H1 (cell line): ENCODE measurements around the gene TTF1. TPM values are rescaled to one million over a fixed set of nuclear protein-coding genes. Genes with fewer than 3 reads are reported as not detected.

ENCODE experiments used
- CTCF ChIA-PET: fragments of 300-600 bp; sonication (Branson Sonifier 250); formaldehyde crosslinking; loops from one replicate; lab custom pipeline; 2021; ENCODE audit not compliant: partially characterized antibody; lab: Charles Lee
- POLR2A ChIA-PET: fragments of 300-600 bp; sonication (Branson Sonifier 250); formaldehyde crosslinking; loops from one replicate; lab custom pipeline; 2021; ENCODE audit warnings: inconsistent platforms; ENCODE audit not compliant: partially characterized antibody; lab: Charles Lee
- DNase-seq, 2 experiments: peaks; one replicate each; pipeline versions ENCODE4 v3.0.0 to v3.0.0-alpha.2; 2010 to 2022; ENCODE audit warnings: low spot score in 2 of 2, low read depth in 1 of 2, mixed read lengths in 1 of 2
- FAIRE-seq: peaks from 2 replicates; lab custom pipeline; 2011; peaks lifted over from hg19 to GRCh38; lab: Jason Lieb, UNC
- H2AFZ ChIP-seq: 2 replicates; pipeline ENCODE4 v1.8.1; 2012; ENCODE audit warnings: low read length, inconsistent platforms
- H2AK5ac ChIP-seq: 2 replicates; pipeline ENCODE4 v1.6.1; 2013; ENCODE audit warnings: low read depth, low read length
- H2BK120ac ChIP-seq: replicated peaks from 2 replicates; pipeline ENCODE3; 2013; ENCODE audit warnings: low read depth, low read length, inconsistent platforms
- H2BK12ac ChIP-seq: 2 replicates; pipeline ENCODE4 v1.6.1; 2013; ENCODE audit warnings: low read depth, low read length
- H2BK15ac ChIP-seq: 2 replicates; pipeline ENCODE4 v1.6.1; 2013; ENCODE audit warnings: low read length
- H2BK20ac ChIP-seq: 2 replicates; pipeline ENCODE4 v1.6.1; 2013; ENCODE audit warnings: low read length
- H2BK5ac ChIP-seq: 2 replicates; pipeline ENCODE4 v1.6.1; 2013; ENCODE audit warnings: low read depth, low read length
- H3K14ac ChIP-seq: 2 replicates; pipeline ENCODE4 v1.6.1; 2013; ENCODE audit warnings: inconsistent platforms; ENCODE audit not compliant: insufficient read length
- H3K18ac ChIP-seq: 2 replicates; pipeline ENCODE4 v1.6.1; 2013; ENCODE audit warnings: low read length; ENCODE audit errors: extremely low read depth
- H3K23ac ChIP-seq: 2 replicates; pipeline ENCODE4 v1.6.1; 2013; ENCODE audit warnings: inconsistent platforms; ENCODE audit not compliant: insufficient read length
- H3K23me2 ChIP-seq: 2 replicates; pipeline ENCODE4 v1.6.1; 2013; ENCODE audit warnings: low read depth, low read length
- H3K27ac ChIP-seq: 2 replicates; pipeline ENCODE4 v1.6.1; 2011; ENCODE audit warnings: low read depth, low read length, inconsistent platforms
- H3K27me3 ChIP-seq, 4 experiments: replicated peaks in 1 of 4; 1 replicate in 1 of 4; 2 replicates in 3 of 4; pipeline versions ENCODE4 v1.6.1 to v1.8.1; 2011 to 2013; ENCODE audit warnings: low read length in 3 of 4, mild to moderate bottlenecking in 3 of 4, inconsistent platforms in 2 of 4, mixed read lengths in 2 of 4, moderate library complexity in 1 of 4; ENCODE audit not compliant: control insufficient read depth in 3 of 4, insufficient read depth in 3 of 4; ENCODE audit errors: extremely low read depth in 1 of 4
- H3K36me3 ChIP-seq, 4 experiments: 2 replicates each; pipeline versions ENCODE4 v1.6.1 to v1.8.1; 2011 to 2013; ENCODE audit warnings: mild to moderate bottlenecking in 4 of 4, low read length in 3 of 4, moderate library complexity in 2 of 4, control low read depth in 1 of 4, inconsistent platforms in 1 of 4; ENCODE audit not compliant: insufficient read depth in 4 of 4, control insufficient read depth in 2 of 4
- H3K4ac ChIP-seq: replicated peaks from 2 replicates; pipeline ENCODE3; 2013; ENCODE audit warnings: low read length, low read depth, mixed read lengths, inconsistent platforms; ENCODE audit not compliant: insufficient read length
- H3K4me1 ChIP-seq, 4 experiments: replicated peaks in 1 of 4; 1 replicate in 1 of 4; 2 replicates in 3 of 4; pipeline versions ENCODE4 v1.6.1 to v1.8.1; 2011 to 2013; ENCODE audit warnings: low read length in 3 of 4, inconsistent platforms in 2 of 4, mixed read lengths in 1 of 4; ENCODE audit not compliant: insufficient read depth in 4 of 4, control insufficient read depth in 3 of 4
- H3K4me2 ChIP-seq, 2 experiments: 2 replicates each; pipeline versions ENCODE4 v1.6.1 to v1.8.1; 2011 to 2013; ENCODE audit warnings: low read depth in 2 of 2, low read length in 2 of 2, control low read depth in 1 of 2, inconsistent platforms in 1 of 2, mild to moderate bottlenecking in 1 of 2; ENCODE audit not compliant: insufficient read depth in 1 of 2
- H3K4me3 ChIP-seq, 4 experiments: fragments of 200-600, 300-600 bp in 1 of 4; sonication (generic), shearing (Covaris generic), sonication (Bioruptor Twin) in 1 of 4; 2 replicates each; pipeline versions ENCODE4 v1.5.1 to v1.8.1; 2011 to 2016; ENCODE audit warnings: low read length in 4 of 4, low read depth in 3 of 4, control low read depth in 2 of 4, inconsistent platforms in 2 of 4, mild to moderate bottlenecking in 2 of 4, mixed read lengths in 1 of 4, moderate library complexity in 1 of 4; ENCODE audit not compliant: insufficient read depth in 2 of 4; ENCODE audit errors: extremely low read depth in 1 of 4
- H3K56ac ChIP-seq: replicated peaks from 2 replicates; pipeline ENCODE3; 2013; ENCODE audit warnings: low read depth, mild to moderate bottlenecking, mixed read lengths, low read length, inconsistent platforms; ENCODE audit not compliant: insufficient read length
- H3K79me1 ChIP-seq: 2 replicates; pipeline ENCODE4 v1.6.1; 2013; ENCODE audit warnings: low read depth, low read length, control low read depth
- H3K79me2 ChIP-seq, 2 experiments: 2 replicates each; pipeline versions ENCODE4 v1.6.1 to v1.8.1; 2012 to 2013; ENCODE audit warnings: low read length in 2 of 2, mild to moderate bottlenecking in 2 of 2, inconsistent platforms in 1 of 2; ENCODE audit not compliant: insufficient read depth in 2 of 2, control insufficient read depth in 1 of 2
- H3K9ac ChIP-seq, 4 experiments: replicated peaks in 1 of 4; 1 replicate in 1 of 4; 2 replicates in 3 of 4; pipeline versions ENCODE4 v1.6.1 to v1.8.1; 2011 to 2013; ENCODE audit warnings: low read depth in 3 of 4, low read length in 3 of 4, control low read depth in 2 of 4, mild to moderate bottlenecking in 2 of 4, moderate library complexity in 2 of 4, inconsistent platforms in 1 of 4; ENCODE audit errors: extremely low read depth in 1 of 4
- H3K9me3 ChIP-seq, 2 experiments: 2 replicates each; pipeline versions ENCODE4 v1.6.1 to v1.8.1; 2012 to 2013; ENCODE audit warnings: mild to moderate bottlenecking in 2 of 2, moderate library complexity in 2 of 2, control low read depth in 1 of 2, inconsistent platforms in 1 of 2, low read depth in 1 of 2, low read length in 1 of 2, mixed read lengths in 1 of 2; ENCODE audit not compliant: insufficient read depth in 2 of 2
- H4K20me1 ChIP-seq, 2 experiments: replicated peaks in 1 of 2; 2 replicates each; pipeline versions ENCODE3 to v1.8.1; 2011 to 2013; ENCODE audit warnings: inconsistent platforms in 2 of 2, low read length in 2 of 2, mild to moderate bottlenecking in 1 of 2; ENCODE audit not compliant: insufficient read depth in 2 of 2, control insufficient read depth in 1 of 2
- H4K5ac ChIP-seq: 2 replicates; pipeline ENCODE4 v1.6.1; 2013; ENCODE audit warnings: low read length, low read depth, mixed read lengths, inconsistent platforms; ENCODE audit not compliant: insufficient read length
- H4K8ac ChIP-seq: 2 replicates; pipeline ENCODE4 v1.8.0; 2013; ENCODE audit warnings: mild to moderate bottlenecking, moderate library complexity, low read length, inconsistent platforms; ENCODE audit not compliant: insufficient read depth; ENCODE audit errors: extremely low read depth
- H4K91ac ChIP-seq: replicated peaks from 2 replicates; pipeline ENCODE3; 2013; ENCODE audit warnings: low read length, mixed read lengths, inconsistent platforms; ENCODE audit not compliant: insufficient read length
- GTF2F1 ChIP-seq: IDR thresholded peaks from 2 replicates; pipeline ENCODE4 v1.6.1; 2012; ENCODE audit warnings: low read depth, low read length, improper control_type of control experiment, borderline replicate concordance
- JUN ChIP-seq: IDR thresholded peaks from 2 replicates; pipeline ENCODE4 v1.6.1; 2011; ENCODE audit warnings: low read depth, mild to moderate bottlenecking, improper control_type of control experiment, low read length
- POLR2A ChIP-seq, 2 experiments: IDR thresholded peaks; 1 replicate in 1 of 2; 2 replicates in 1 of 2; pipeline ENCODE4 v1.6.1; 2011; ENCODE audit warnings: low read depth in 2 of 2, low read length in 2 of 2, mild to moderate bottlenecking in 2 of 2; ENCODE audit errors: control extremely low read depth in 1 of 2
- WGBS, 2 experiments: shearing (Covaris generic) in 1 of 2; methylation state at CpG; one replicate each; pipeline versions ENCODE4 v1.1.6 to v1.1.7; 2013 to 2015; ENCODE audit warnings: low lambda C conversion rate in 2 of 2, mixed read lengths in 2 of 2, inconsistent platforms in 1 of 2, low coverage in 1 of 2, missing lambda C conversion rate in 1 of 2; ENCODE audit not compliant: insufficient replicate concordance in 2 of 2, insufficient coverage in 1 of 2, insufficient read length in 1 of 2; ENCODE audit errors: extremely low coverage in 1 of 2, missing lambda C conversion rate in 1 of 2; 5-methylcytosine and 5-hydroxymethylcytosine counted together
- polyA plus RNA-seq, 7 experiments: library from polyadenylated mRNA; depleted of rRNA in 3 of 7; stranded (reverse) in 5 of 7; unstranded in 2 of 7; fragments of >200 nt in 5 of 7; fragments of 200-250 nt in 2 of 7; gene quantifications; 1 replicate in 5 of 7; 2 replicates in 1 of 7; 4 replicates in 1 of 7; pipeline versions ENCODE4 v1.2.1 to v1.2.3, GENCODE V29; 2011 to 2013; ENCODE audit warnings: missing spikeins in 2 of 7, mixed read lengths in 2 of 7
- total RNA-seq: library from RNA; stranded (reverse); fragmentation: NEBNext Ultra II Directional; extraction: Animal tissue kit (Norgen Biotek cat#: 25700); gene quantifications from 2 replicates; pipeline ENCODE4 v1.2.1, GENCODE V29; 2021
- TF ChIP-seq, protein P1 (sequence below), 3 experiments: IDR thresholded peaks; 1 replicate in 2 of 3; 2 replicates in 1 of 3; pipeline versions ENCODE4 v1.5.1 to v1.6.1; 2011; ENCODE audit warnings: low read length in 3 of 3, mild to moderate bottlenecking in 3 of 3, inconsistent platforms in 2 of 3, low read depth in 1 of 3, moderate library complexity in 1 of 3; ENCODE audit not compliant: insufficient read depth in 1 of 3; ENCODE audit errors: control extremely low read depth in 1 of 3

TTF1 gene
- total and polyA plus RNA-seq, 2 of the 8 experiments (the other 6 are each of a cell fraction or from before 2014, with no cell fraction given) = 7.8 to 22.2 TPM

GRCh38 chr9:132456241-132456640 lies 49.6 kb upstream of the TTF1 start:
- no peak overlapping the region for H3K14ac ChIP-seq
- ChIA-PET CTCF (interaction anchor here (0.7 to 4.9 kb wide), 6 partner anchors 10 to 195 kb away, joined by 3 to 39 read pairs (median 4); no protein-coding TSS in a partner anchor), POLR2A (interaction anchor here (1.5 kb wide), 2 partner anchors 9 to 18 kb away, joined by 3 read pairs; no protein-coding TSS in a partner anchor)
- no peaks in the 10 kb centered on the region for H3K9me3 ChIP-seq
- H3K4me3 ChIP-seq = no peak overlapping the region
- H2BK5ac ChIP-seq = no peak overlapping the region
- no peak overlapping the region for H3K9ac ChIP-seq
- FAIRE-seq (no peak), DNase-seq (no peak)
- no peak overlapping the region for H2BK15ac ChIP-seq
- no peak overlapping the region for H3K56ac ChIP-seq
- peaks cover 6% of the 10 kb centered on the region; the same call in 1 of the 2 replicates for H3K23me2 ChIP-seq
- no peaks in the 10 kb centered on the region for H3K27me3 ChIP-seq
- no peak overlapping the region for H2BK120ac ChIP-seq
- H4K20me1 ChIP-seq = peaks cover 0 to 4% of the 10 kb centered on the region in 2 experiments
- H3K27ac ChIP-seq = no peak overlapping the region
- H4K91ac ChIP-seq = no peak overlapping the region
- H2AFZ ChIP-seq = no peak overlapping the region
- H2AK5ac ChIP-seq = no peak overlapping the region
- H4K5ac ChIP-seq = no peak overlapping the region
- peaks cover 0 to 2% (median 0%) of the 10 kb centered on the region in 4 experiments; a peak in 1 of 7 replicates for H3K4me1 ChIP-seq
- WGBS, 2 experiments = 94% methylated on average over 8 of the region's 8 CpGs; no CpG with 5 or more reads in 1 of the 2 experiments
- no peak overlapping the region for H3K23ac ChIP-seq
- H2BK20ac ChIP-seq = no peak overlapping the region
- H3K79me2 ChIP-seq = no peaks in the 10 kb centered on the region
- H3K4me2 ChIP-seq = no peak overlapping the region
- no peak overlapping the region for H3K18ac ChIP-seq
- no peak overlapping the region for H2BK12ac ChIP-seq
- H4K8ac ChIP-seq = no peak overlapping the region
- no peaks in the 10 kb centered on the region for H3K79me1 ChIP-seq
- no peaks in the 10 kb centered on the region for H3K36me3 ChIP-seq
- H3K4ac ChIP-seq = no peak overlapping the region
- TF ChIP-seq POLR2A (IDR thresholded peaks at IDR 0.05; ENCODE audit: control extremely low read depth in 1 of 2, low read depth in 2 of 2, low read length in 2 of 2) (no peak), JUN (no peak), GTF2F1 (no peak)
- TF ChIP-seq, protein P1, sequence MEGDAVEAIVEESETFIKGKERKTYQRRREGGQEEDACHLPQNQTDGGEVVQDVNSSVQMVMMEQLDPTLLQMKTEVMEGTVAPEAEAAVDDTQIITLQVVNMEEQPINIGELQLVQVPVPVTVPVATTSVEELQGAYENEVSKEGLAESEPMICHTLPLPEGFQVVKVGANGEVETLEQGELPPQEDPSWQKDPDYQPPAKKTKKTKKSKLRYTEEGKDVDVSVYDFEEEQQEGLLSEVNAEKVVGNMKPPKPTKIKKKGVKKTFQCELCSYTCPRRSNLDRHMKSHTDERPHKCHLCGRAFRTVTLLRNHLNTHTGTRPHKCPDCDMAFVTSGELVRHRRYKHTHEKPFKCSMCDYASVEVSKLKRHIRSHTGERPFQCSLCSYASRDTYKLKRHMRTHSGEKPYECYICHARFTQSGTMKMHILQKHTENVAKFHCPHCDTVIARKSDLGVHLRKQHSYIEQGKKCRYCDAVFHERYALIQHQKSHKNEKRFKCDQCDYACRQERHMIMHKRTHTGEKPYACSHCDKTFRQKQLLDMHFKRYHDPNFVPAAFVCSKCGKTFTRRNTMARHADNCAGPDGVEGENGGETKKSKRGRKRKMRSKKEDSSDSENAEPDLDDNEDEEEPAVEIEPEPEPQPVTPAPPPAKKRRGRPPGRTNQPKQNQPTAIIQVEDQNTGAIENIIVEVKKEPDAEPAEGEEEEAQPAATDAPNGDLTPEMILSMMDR (IDR thresholded peaks at IDR 0.05; ENCODE audit: control extremely low read depth in 1 of 3, insufficient read depth in 1 of 3, low read depth in 1 of 3, low read length in 3 of 3) = no peak
